ENCODE results near the gene IMMT. TPM values are rescaled to one million over a fixed set of nuclear protein-coding genes. Genes with fewer than 3 reads are reported as not detected.
A peak's percentile ranks its signal among the peaks of the same experiment; 100 is the strongest.
"Not testable (repeated sequence)": the region's sequence is repeated elsewhere in the genome, so short reads cannot be mapped to it uniquely, and the experiment has no call there.

Gene IMMT
- 10 to 100 TPM; 42.6 to 54.3 (median 46.6) TPM for total RNA-seq

- Histone ChIP-seq H3K9me3 (no peaks in the 10 kb centered on the region), H3K27ac (peak within 1 kb of the TSS; percentile 98 to 100 (median 100)), H3K27me3 (no peaks in the 10 kb centered on the region), H3K4me1 (peaks cover 0 to 57% (median 18%) of the 10 kb centered on the region in 4 donors), H3K36me3 (no peaks in the 10 kb centered on the region), H3K4me3 (peak within 1 kb of the TSS; percentile 87 to 99 (median 99))
- DNase-seq (ENCODE audit: low spot score in 2 of 2): peak; percentile 92 to 93
- WGBS, 2 donors: 0% methylated on average over 11 to 39 of the region's 74 CpGs
- peak; percentile 67 to 77 for TF ChIP-seq POLR2A (IDR thresholded peaks at IDR 0.05)
- TF ChIP-seq CTCF (IDR thresholded peaks at IDR 0.05): peak in 1 of 5 experiments; percentile 27
- TF ChIP-seq EP300 (IDR thresholded peaks at IDR 0.05): peak; percentile 73 to 95
Observed at GRCh38 chr2:86195055-86195807, at the start of gene IMMT. TSS of gene IMMT (minus strand) at chr2:86195462. CDS start at chr2:86195382, 80 bp downstream.

GRCh38 chr2:86244781-86245180 lies 49.5 kb upstream of the IMMT start:
- H3K36me3 ChIP-seq; H3K4me3 ChIP-seq; H3K4me1 ChIP-seq; H3K9me3 ChIP-seq; H3K27ac ChIP-seq; H3K27me3 ChIP-seq; DNase-seq (ENCODE audit: low spot score in 2 of 2): not testable (repeated sequence)
- 93 to 99% methylated on average over 5 of the region's 5 CpGs for WGBS, 2 donors

- Histone ChIP-seq H3K27me3 (no peaks in the 10 kb centered on the region), H3K27ac (no peak overlapping the region), H3K36me3 (no peaks in the 10 kb centered on the region), H3K4me1 (no peaks in the 10 kb centered on the region), H3K9me3 (no peaks in the 10 kb centered on the region), H3K4me3 (no peak overlapping the region)
- TF ChIP-seq POLR2A (IDR thresholded peaks at IDR 0.05) (no peak), CTCF (IDR thresholded peaks at IDR 0.05) (no peak), EP300 (IDR thresholded peaks at IDR 0.05) (no peak)
- 78 to 79% methylated on average over 5 of the region's 5 CpGs for WGBS, 2 donors
- DNase-seq (ENCODE audit: low spot score in 2 of 2): no peak
Observed at GRCh38 chr2:86243950-86244733, 48.9 kb upstream of the IMMT start.

GRCh38 chr2:86243272-86243671 lies 48.0 kb upstream of the IMMT start:
- DNase-seq (ENCODE audit: low spot score in 2 of 2): no peak
- H3K9me3 ChIP-seq: no peaks in the 10 kb centered on the region
- no peak overlapping the region for H3K4me3 ChIP-seq
- no peak overlapping the region for H3K27ac ChIP-seq
- no peaks in the 10 kb centered on the region for H3K4me1 ChIP-seq
- H3K36me3 ChIP-seq: no peaks in the 10 kb centered on the region
- no peak for TF ChIP-seq EP300 (IDR thresholded peaks at IDR 0.05)
- TF ChIP-seq CTCF (IDR thresholded peaks at IDR 0.05): no peak
- no peak for TF ChIP-seq POLR2A (IDR thresholded peaks at IDR 0.05)
- 91 to 92% methylated on average over 6 of the region's 6 CpGs for WGBS, 2 donors
- H3K27me3 ChIP-seq: no peaks in the 10 kb centered on the region

GRCh38 chr2:86241611-86242010 lies 46.3 kb upstream of the IMMT start:
- DNase-seq (ENCODE audit: low spot score in 2 of 2): no peak
- H3K4me3 ChIP-seq: no peak overlapping the region

More at GRCh38 chr2:86241611-86242010, 46.3 kb upstream of the IMMT start:
- no peak for TF ChIP-seq CTCF (IDR thresholded peaks at IDR 0.05)
- no peak for TF ChIP-seq EP300 (IDR thresholded peaks at IDR 0.05)
- H3K4me1 ChIP-seq: no peaks in the 10 kb centered on the region
- H3K27ac ChIP-seq: no peak overlapping the region
- H3K36me3 ChIP-seq: no peaks in the 10 kb centered on the region
- no peaks in the 10 kb centered on the region for H3K9me3 ChIP-seq
- no peaks in the 10 kb centered on the region for H3K27me3 ChIP-seq
- WGBS, 2 donors: 79 to 85% methylated on average over 6 of the region's 6 CpGs

Measured in tibial nerve (tissue), 4 donors.